HEK293 (cell line): Measurements from ENCODE around the gene COL8A1.

ENCODE experiments used
- ELK4 ChIP-seq: IDR thresholded peaks from 2 replicates; pipeline ENCODE4 v1.6.1; 2011; ENCODE audit warnings: mild to moderate bottlenecking, low read depth, low read length, borderline replicate concordance
- HOXD13 ChIP-seq: sonication (generic); formaldehyde crosslinking; IDR thresholded peaks from 2 replicates; pipeline ENCODE4 v1.8.0; 2022; ENCODE audit warnings: missing genetic modification reagents, borderline replicate concordance
- INSM2 ChIP-seq: fragments of 450-650 bp; formaldehyde crosslinking; IDR thresholded peaks from 2 replicates; pipeline ENCODE4 v1.5.1; 2016; ENCODE audit warnings: missing biosample characterization, missing genetic modification characterization
- PRDM6 ChIP-seq: fragments of 450-650 bp; formaldehyde crosslinking; IDR thresholded peaks from 2 replicates; pipeline ENCODE4 v1.5.1; 2017; ENCODE audit warnings: missing biosample characterization, missing genetic modification characterization
- ZBTB11 ChIP-seq: fragments of 450-650 bp; formaldehyde crosslinking; conservative IDR thresholded peaks from 2 replicates; pipeline ENCODE4 v1.5.1; 2016; ENCODE audit warnings: low read depth, missing biosample characterization, missing genetic modification characterization
- ZBTB44 ChIP-seq: fragments of 450-650 bp; IDR thresholded peaks from 2 replicates; pipeline ENCODE4 v1.5.1; 2018; ENCODE audit warnings: missing biosample characterization, mild to moderate bottlenecking, missing genetic modification characterization
- ZNF114 ChIP-seq: fragments of 450-650 bp; formaldehyde crosslinking; IDR thresholded peaks from 2 replicates; pipeline ENCODE4 v1.5.0; 2017; ENCODE audit warnings: missing biosample characterization, missing genetic modification characterization
- ZNF132 ChIP-seq: fragments of 450-650 bp; formaldehyde crosslinking; IDR thresholded peaks from 2 replicates; pipeline ENCODE4 v1.5.1; 2017; ENCODE audit warnings: missing biosample characterization, missing genetic modification characterization, borderline replicate concordance
- ZNF157 ChIP-seq: fragments of 450-650 bp; formaldehyde crosslinking; IDR thresholded peaks from 2 replicates; pipeline ENCODE4 v1.5.1; 2016; ENCODE audit warnings: missing biosample characterization, missing genetic modification characterization
- ZNF169 ChIP-seq: fragments of 450-650 bp; formaldehyde crosslinking; IDR thresholded peaks from 2 replicates; pipeline ENCODE4 v1.5.1; 2016; ENCODE audit warnings: missing biosample characterization, missing genetic modification characterization
- ZNF24 ChIP-seq: fragments of 450-650 bp; formaldehyde crosslinking; IDR thresholded peaks from 2 replicates; pipeline ENCODE4 v1.5.1; 2016; ENCODE audit warnings: missing biosample characterization, missing genetic modification characterization
- ZNF280D ChIP-seq: fragments of 450-650 bp; formaldehyde crosslinking; IDR thresholded peaks from 2 replicates; pipeline ENCODE4 v1.5.1; 2016; ENCODE audit warnings: missing biosample characterization, missing genetic modification characterization
- ZNF398 ChIP-seq: fragments of 450-650 bp; formaldehyde crosslinking; IDR thresholded peaks from 2 replicates; pipeline ENCODE4 v1.5.1; 2017; ENCODE audit warnings: missing biosample characterization, missing genetic modification characterization
- ZNF416 ChIP-seq: fragments of 450-650 bp; formaldehyde crosslinking; IDR thresholded peaks from 2 replicates; pipeline ENCODE4 v1.5.1; 2016; ENCODE audit warnings: missing biosample characterization, missing genetic modification characterization
- ZNF473 ChIP-seq: fragments of 450-650 bp; formaldehyde crosslinking; IDR thresholded peaks from 2 replicates; pipeline ENCODE4 v1.5.1; 2017; ENCODE audit warnings: missing biosample characterization, missing genetic modification characterization
- ZNF624 ChIP-seq: fragments of 450-650 bp; formaldehyde crosslinking; IDR thresholded peaks from 2 replicates; pipeline ENCODE4 v1.5.1; 2017; ENCODE audit warnings: missing biosample characterization, missing genetic modification characterization
- ZNF654 ChIP-seq: fragments of 450-650 bp; formaldehyde crosslinking; IDR thresholded peaks from 2 replicates; pipeline ENCODE4 v1.5.1; 2016; ENCODE audit warnings: low read depth, missing biosample characterization, missing genetic modification characterization
- ZNF768 ChIP-seq: fragments of 450-650 bp; formaldehyde crosslinking; IDR thresholded peaks from 2 replicates; pipeline ENCODE4 v1.5.1; 2018; ENCODE audit warnings: missing biosample characterization, mild to moderate bottlenecking, missing genetic modification characterization
- ZNF785 ChIP-seq: fragments of 450-650 bp; formaldehyde crosslinking; IDR thresholded peaks from 2 replicates; pipeline ENCODE4 v1.5.1; 2016; ENCODE audit warnings: missing biosample characterization, missing genetic modification characterization

COL8A1 gene

GRCh38 chr3:99817437-99818240 lies 179.2 kb downstream of the COL8A1 start, which contains the start of gene CMSS1 (continued):
- TF ChIP-seq INSM2 (tag by site-specific recombination): 0 out of 2 replicates have a peak, but pooled peaks have one; percentile 69
- TF ChIP-seq ZBTB11: peak; percentile 30; the same call in 1 of the 2 replicates
- TF ChIP-seq ZNF416: no peak
- no peak for TF ChIP-seq ZNF157 (tag by site-specific recombination)
- peak; percentile 83 for TF ChIP-seq ZNF24
- TF ChIP-seq ZNF768 (tag by site-specific recombination): no peak
- no peak for TF ChIP-seq HOXD13 (CRISPR knock-in tag)
- no peak for TF ChIP-seq ZNF169 (tag by site-specific recombination)
- no peak for TF ChIP-seq ZNF280D (tag by site-specific recombination)
- no peak for TF ChIP-seq ZBTB44 (tag by site-specific recombination)
- no peak for TF ChIP-seq ZNF785 (tag by site-specific recombination)
- no peak for TF ChIP-seq ZNF398 (tag by site-specific recombination)
- no peak for TF ChIP-seq ZNF114 (tag by site-specific recombination)
- no peak for TF ChIP-seq PRDM6 (tag by site-specific recombination)
- no peak for TF ChIP-seq ZNF132 (tag by site-specific recombination)
- TF ChIP-seq ZNF654 (tag by site-specific recombination): no peak
- no peak for TF ChIP-seq ZNF624
- no peak for TF ChIP-seq ZNF473 (tag by site-specific recombination)
- no peak for TF ChIP-seq ELK4
